NT2/D1 (cell line): ENCODE measurements around the gene SLC6A9.

Source experiments
- SUZ12 ChIP-seq: IDR thresholded peaks from 2 replicates; pipeline ENCODE4 v1.6.1; 2011; ENCODE audit not compliant: insufficient read length, insufficient read depth; ENCODE audit errors: extremely low read depth
- YY1 ChIP-seq: IDR thresholded peaks from 2 replicates; pipeline ENCODE4 v1.6.1; 2011; ENCODE audit not compliant: insufficient read length, insufficient read depth
- ZNF274 ChIP-seq: IDR thresholded peaks from 2 replicates; pipeline ENCODE4 v1.6.1; 2011; ENCODE audit warnings: mild to moderate bottlenecking, low read depth, low read length

DNA sequence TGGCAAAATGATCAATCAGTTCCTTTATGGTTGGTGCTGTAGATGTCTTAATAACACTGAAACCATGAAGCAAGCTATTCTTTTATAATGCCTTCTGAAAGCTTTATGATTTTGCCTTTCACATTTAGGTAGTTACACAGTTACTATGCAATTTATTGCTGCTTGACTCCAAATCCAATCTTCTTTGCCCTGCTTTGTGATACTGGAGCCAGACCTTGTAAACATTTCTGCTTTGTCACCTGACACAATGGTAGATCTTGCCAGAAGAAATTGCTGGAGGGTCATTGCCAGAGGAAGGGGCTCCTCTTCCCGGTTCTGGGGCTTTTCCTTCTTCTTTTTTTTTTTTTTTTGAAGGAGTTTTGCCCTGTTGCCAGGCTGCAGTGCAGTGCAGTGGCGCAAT is 46.8 kb upstream of the SLC6A9 start:
- no peak for TF ChIP-seq ZNF274
- no peak for TF ChIP-seq YY1
- no peak for TF ChIP-seq SUZ12
